OCI-LY7 (cell line): ENCODE measurements around the gene CNIH2.
A peak's percentile ranks its signal among the peaks of the same experiment; 100 is the strongest.

ENCODE experiments used
- CTCF ChIP-seq: fragments of 200-600 bp; sonication (generic); conservative IDR thresholded peaks from 2 replicates; pipeline ENCODE4 v1.5.1; 2014; ENCODE audit warnings: mild to moderate bottlenecking, antibody characterized with exemption, low read length, moderate library complexity, mixed read lengths
- EZH2phosphoT487 ChIP-seq: fragments of 200-600 bp; sonication (generic); IDR thresholded peaks from 2 replicates; pipeline ENCODE4 v1.6.1; 2018; ENCODE audit warnings: low read depth, borderline replicate concordance, mild to moderate bottlenecking, mixed run types, antibody characterized with exemption, low read length, moderate library complexity, mixed read lengths

GRCh38 chr11:66264914-66265313 lies 13.1 kb upstream of the CNIH2 start:
- TF ChIP-seq CTCF, result peak; percentile 78
- no peak for TF ChIP-seq EZH2phosphoT487
